SJSA1 (cell line): ENCODE data around the gene SURF4. TPM values are rescaled to one million over a fixed set of nuclear protein-coding genes. Genes with fewer than 3 reads are reported as not detected.
"Not testable (repeated sequence)": the region's sequence is repeated elsewhere in the genome, so short reads cannot be mapped to it uniquely, and the experiment has no call there.

Source experiments
- DNase-seq, 2 experiments: peaks; one replicate each; pipeline ENCODE4 v3.0.0-alpha.2; 2015 to 2020; ENCODE audit warnings: low spot score in 2 of 2, low read depth in 1 of 2
- H3K27ac ChIP-seq: fragments of 250-450 bp; sonication (Bioruptor Pico); 2 replicates; pipeline ENCODE4 v1.5.1; 2020; ENCODE audit warnings: mild to moderate bottlenecking, moderate library complexity
- H3K27me3 ChIP-seq: fragments of 250-450 bp; sonication (Bioruptor Pico); replicated peaks from 2 replicates; pipeline ENCODE4 v1.5.1; 2020; ENCODE audit warnings: mild to moderate bottlenecking, moderate library complexity
- H3K36me3 ChIP-seq: fragments of 250-450 bp; sonication (Bioruptor Pico); 2 replicates; pipeline ENCODE4 v1.5.1; 2020; ENCODE audit warnings: mild to moderate bottlenecking
- H3K4me1 ChIP-seq: fragments of 250-450 bp; sonication (Bioruptor Pico); replicated peaks from 2 replicates; pipeline ENCODE4 v1.6.1; 2021; ENCODE audit warnings: mild to moderate bottlenecking
- H3K4me3 ChIP-seq: fragments of 250-450 bp; sonication (Bioruptor Pico); 2 replicates; pipeline ENCODE4 v1.5.1; 2020; ENCODE audit warnings: mild to moderate bottlenecking
- H3K9me3 ChIP-seq: fragments of 250-450 bp; sonication (Bioruptor Pico); replicated peaks from 2 replicates; pipeline ENCODE4 v1.5.1; 2020; ENCODE audit warnings: mild to moderate bottlenecking
- total RNA-seq: library from RNA; depleted of rRNA; stranded (reverse); fragments of >200 nt; shearing (Covaris generic); gene quantifications from 2 replicates; pipeline ENCODE4 v1.2.3, GENCODE V29; 2014

Gene SURF4
- total RNA-seq, 1 experiment from 2014 or later: 393 TPM

DNA sequence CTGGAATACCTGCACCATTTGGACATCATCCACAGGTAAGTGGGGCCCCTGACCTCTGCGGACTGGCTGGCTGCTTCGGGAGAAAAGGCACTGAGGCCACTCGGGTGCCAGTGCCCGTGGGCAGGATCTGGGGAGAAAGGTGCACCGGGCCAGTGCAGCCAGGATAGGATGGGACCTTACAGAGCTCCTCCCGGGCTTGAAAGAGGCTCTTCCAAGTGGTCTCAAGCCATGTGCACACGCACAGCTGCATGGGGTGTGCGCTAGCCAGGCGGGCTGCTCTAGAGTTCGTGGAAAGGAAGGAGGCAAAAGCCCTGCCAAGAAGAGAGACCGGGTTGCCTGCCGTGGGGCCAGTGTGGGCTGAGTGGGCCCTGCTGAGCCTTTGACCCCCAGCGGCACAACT lies 13.7 kb upstream of the SURF4 start:
- no peaks in the 10 kb centered on the region for H3K36me3 ChIP-seq
- H3K4me1 ChIP-seq: no peaks in the 10 kb centered on the region
- peaks cover 7% of the 10 kb centered on the region; the same call in 1 of the 2 replicates for H3K27me3 ChIP-seq
- H3K9me3 ChIP-seq: no peaks in the 10 kb centered on the region
- no peak overlapping the region for H3K4me3 ChIP-seq
- DNase-seq: no peak
- H3K27ac ChIP-seq: no peak overlapping the region

DNA sequence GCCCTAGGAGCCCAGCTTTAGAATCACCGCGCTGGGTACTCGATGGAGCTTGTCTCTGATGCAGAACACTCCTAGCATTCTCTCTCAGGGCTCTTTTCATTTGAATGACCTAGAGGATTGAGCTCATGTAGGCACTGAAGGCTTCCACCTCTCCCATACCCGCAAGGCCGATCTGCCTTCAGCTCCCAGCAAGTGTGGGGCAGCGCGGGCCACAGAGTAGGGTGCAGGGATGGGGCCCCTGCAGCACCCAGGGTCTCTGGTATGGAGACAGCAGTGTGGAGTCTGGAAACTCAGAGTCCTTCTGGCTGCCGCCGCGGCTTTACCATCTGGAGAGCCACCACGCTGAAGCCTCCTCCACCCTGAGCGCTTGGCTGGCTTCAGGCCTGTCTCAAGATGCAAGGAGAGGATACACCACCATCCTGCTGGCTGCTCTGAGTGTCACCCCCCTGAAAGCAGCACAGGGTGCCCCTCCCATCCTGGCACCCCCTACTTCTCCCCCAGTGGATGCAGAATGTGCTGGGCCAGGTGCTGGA lies 13.2 kb upstream of the SURF4 start:
- DNase-seq: no peak
- Histone ChIP-seq H3K9me3 (no peaks in the 10 kb centered on the region), H3K36me3 (no peaks in the 10 kb centered on the region), H3K4me3 (no peak overlapping the region), H3K4me1 (no peaks in the 10 kb centered on the region), H3K27ac (no peak overlapping the region), H3K27me3 (peaks cover 7% of the 10 kb centered on the region; the same call in 1 of the 2 replicates)

DNA sequence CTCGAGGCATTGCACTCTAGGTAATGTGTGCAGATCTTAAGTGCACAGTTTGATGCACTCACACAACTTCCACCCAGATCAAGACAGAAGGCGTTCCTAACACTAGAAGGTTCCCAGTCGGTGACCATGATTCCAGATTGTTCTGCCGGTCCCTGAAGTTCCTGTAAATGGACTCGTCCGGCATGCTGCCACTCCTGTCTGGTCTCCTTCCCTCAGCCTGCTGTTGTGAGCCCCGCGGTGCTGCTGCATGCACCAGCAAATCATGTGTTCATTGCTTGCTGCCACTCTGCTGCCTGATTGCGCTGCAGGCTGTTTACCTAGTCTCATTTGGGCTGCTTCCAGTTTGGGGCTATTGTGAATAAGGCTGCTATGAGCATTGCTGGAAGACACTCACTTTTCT lies 11.8 kb upstream of the SURF4 start:
- H3K27ac ChIP-seq: no peak overlapping the region
- no peaks in the 10 kb centered on the region for H3K4me1 ChIP-seq
- peaks cover 7% of the 10 kb centered on the region; the same call in 1 of the 2 replicates for H3K27me3 ChIP-seq
- DNase-seq: no peak
- H3K4me3 ChIP-seq: no peak overlapping the region
- H3K9me3 ChIP-seq: no peaks in the 10 kb centered on the region
- H3K36me3 ChIP-seq: no peaks in the 10 kb centered on the region

DNA sequence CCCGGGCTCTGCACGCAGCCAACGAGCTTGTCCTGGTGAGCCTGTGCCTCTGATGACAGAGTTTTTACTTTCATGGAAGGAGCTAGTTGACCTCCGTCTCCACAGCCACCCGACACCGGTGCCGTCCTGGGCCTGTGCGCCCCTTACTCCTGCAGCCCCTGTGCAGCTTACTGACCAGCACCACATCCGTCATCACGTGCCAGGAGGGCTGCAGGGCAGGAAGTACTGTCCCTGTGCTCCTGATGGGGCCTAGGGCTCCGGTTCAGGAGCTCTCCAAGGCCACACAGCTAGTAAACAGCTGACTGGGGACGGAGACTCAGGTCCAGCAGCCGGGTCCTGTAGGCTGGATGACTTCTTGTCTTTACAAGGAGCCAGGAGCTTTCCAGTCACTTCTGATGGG lies 10.5 kb upstream of the SURF4 start:
- H3K4me3 ChIP-seq: no peak overlapping the region
- no peaks in the 10 kb centered on the region for H3K9me3 ChIP-seq
- no peaks in the 10 kb centered on the region for H3K36me3 ChIP-seq
- H3K27ac ChIP-seq: no peak overlapping the region
- DNase-seq: no peak
- H3K27me3 ChIP-seq: peaks cover 7% of the 10 kb centered on the region; the same call in 1 of the 2 replicates
- no peaks in the 10 kb centered on the region for H3K4me1 ChIP-seq

DNA sequence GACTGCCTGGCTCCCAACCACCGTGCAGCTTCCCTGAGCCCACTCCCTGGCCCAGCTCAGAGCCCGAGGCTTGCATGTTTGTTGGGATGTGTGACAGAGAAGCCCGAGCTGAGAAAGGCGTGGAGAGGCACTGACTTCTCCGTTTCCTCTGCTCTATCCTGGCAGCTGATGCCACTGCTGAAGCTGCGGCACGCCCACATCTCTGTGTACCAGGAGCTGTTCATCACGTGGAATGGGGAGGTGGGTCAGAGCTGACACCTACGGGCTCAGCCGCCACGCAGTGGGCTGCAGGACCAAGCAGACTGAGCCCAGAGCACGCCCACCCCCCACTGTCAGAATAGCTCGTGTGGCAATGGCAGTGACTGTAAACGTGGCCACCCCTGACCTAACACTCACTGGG lies 9.6 kb upstream of the SURF4 start:
- Histone ChIP-seq H3K4me3 (no peak overlapping the region), H3K36me3 (no peaks in the 10 kb centered on the region), H3K27me3 (peaks cover 3% of the 10 kb centered on the region; the same call in 1 of the 2 replicates), H3K27ac (no peak overlapping the region), H3K4me1 (no peaks in the 10 kb centered on the region), H3K9me3 (no peaks in the 10 kb centered on the region)
- no peak for DNase-seq

DNA sequence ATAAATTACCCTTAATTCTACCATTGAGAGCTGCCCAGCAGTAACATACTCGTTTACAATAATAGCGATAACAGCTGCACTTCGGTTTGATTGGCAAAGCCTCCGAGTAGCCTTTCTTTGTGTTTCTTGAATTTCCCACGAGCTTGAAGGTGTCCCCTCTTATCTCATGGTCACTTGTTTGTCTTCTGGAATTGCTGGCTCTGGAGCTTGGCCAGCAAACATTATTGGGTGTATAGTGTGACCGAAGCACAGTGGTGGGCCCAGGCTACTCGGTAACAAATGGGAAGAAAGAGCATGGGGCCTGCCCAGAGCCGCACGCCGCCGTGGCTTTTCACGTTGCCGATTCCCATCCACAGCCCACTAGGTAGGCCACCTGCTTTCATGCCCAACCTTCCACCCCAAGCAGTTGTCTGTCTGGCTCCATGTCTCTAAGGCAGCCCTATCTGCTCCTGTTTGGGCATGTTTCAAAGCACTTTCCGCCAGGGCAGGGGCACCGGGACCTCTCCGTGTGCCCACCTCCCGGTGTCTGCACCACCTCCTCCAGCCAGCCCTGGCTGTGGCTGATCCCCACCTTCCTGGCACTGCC lies 9.0 kb upstream of the SURF4 start:
- Histone ChIP-seq H3K27me3 (no peaks in the 10 kb centered on the region), H3K27ac (no peak overlapping the region), H3K4me3 (no peak overlapping the region), H3K36me3 (no peaks in the 10 kb centered on the region), H3K4me1 (no peaks in the 10 kb centered on the region), H3K9me3 (no peaks in the 10 kb centered on the region)
- no peak for DNase-seq

DNA sequence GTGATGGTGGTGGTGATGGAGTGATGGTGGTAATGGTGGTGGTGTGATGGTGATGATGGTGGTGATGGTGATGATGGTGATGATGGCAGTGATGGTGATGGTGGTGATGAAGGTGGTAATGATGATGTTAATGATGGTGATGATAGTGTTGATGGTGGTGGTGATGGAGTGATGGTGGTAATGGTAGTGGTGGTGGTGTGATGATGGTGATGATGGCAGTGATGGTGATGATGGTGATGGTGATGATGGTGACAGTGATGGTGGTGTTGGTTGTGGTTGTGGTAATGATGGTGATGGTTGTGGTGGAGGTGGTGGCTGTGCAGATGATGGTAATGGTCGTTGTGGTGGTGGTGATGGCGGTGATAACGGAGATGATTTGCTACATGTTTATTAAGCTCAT lies 7.6 kb upstream of the SURF4 start:
- DNase-seq: no peak
- no peak overlapping the region for H3K4me3 ChIP-seq
- no peaks in the 10 kb centered on the region for H3K9me3 ChIP-seq
- no peak overlapping the region for H3K27ac ChIP-seq
- no peaks in the 10 kb centered on the region for H3K36me3 ChIP-seq
- H3K4me1 ChIP-seq: no peaks in the 10 kb centered on the region
- H3K27me3 ChIP-seq: no peaks in the 10 kb centered on the region

DNA sequence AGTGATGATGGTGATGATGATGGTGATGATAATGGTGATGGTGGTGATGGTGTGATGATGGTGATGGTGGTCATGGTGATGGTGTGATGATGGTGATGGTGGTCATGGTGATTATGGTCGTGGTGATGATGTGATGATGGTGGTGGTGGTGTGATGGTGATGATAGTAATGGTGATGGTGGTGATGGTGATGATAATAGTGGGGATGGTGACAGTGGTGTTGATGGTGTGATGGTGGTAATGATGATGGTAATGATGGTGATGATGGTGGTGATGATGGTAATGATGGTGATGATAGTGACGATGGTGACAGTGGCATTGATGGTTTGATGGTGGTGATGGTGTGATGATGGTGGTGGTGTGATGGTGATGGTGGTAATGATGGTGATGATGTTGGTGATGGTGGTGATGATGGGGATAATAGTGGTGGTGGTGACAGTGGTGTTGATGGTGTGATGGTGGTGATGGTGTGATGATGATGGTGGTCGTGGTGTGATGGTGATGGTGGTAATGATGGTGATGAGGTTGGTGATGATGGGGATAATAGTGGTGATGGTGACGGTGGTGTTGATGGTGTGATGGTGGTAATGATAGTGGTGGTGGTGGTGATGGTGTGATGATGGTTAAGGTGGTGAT lies 6.8 kb upstream of the SURF4 start:
- Histone ChIP-seq H3K27ac (no peak overlapping the region), H3K36me3 (no peaks in the 10 kb centered on the region), H3K4me1 (no peaks in the 10 kb centered on the region), H3K4me3 (no peak overlapping the region), H3K9me3 (no peaks in the 10 kb centered on the region), H3K27me3 (no peaks in the 10 kb centered on the region)
- DNase-seq: no peak

DNA sequence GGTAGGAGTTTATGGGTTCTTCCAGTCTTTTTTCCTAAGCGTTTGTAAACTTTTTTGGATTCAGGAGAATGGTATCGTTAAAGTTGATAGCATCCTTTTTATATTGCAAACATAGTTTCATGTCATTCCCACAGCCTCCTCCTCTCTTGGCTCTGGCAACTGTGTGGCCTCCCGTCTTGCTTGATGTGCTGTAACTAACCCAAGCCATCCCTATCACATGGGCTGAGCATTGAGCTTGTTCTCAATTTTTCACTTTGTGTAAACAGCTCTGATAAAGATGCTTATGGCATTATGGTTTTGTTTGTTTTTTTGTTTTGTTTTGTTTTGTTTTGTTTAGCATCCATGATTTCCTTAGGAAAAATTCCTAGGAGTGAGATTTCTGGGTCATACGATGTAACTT lies 4.9 kb upstream of the SURF4 start:
- H3K9me3 ChIP-seq: 0 out of 2 replicates have a peak, but pooled peaks cover 1% of the 10 kb centered on the region
- no peak for DNase-seq

DNA sequence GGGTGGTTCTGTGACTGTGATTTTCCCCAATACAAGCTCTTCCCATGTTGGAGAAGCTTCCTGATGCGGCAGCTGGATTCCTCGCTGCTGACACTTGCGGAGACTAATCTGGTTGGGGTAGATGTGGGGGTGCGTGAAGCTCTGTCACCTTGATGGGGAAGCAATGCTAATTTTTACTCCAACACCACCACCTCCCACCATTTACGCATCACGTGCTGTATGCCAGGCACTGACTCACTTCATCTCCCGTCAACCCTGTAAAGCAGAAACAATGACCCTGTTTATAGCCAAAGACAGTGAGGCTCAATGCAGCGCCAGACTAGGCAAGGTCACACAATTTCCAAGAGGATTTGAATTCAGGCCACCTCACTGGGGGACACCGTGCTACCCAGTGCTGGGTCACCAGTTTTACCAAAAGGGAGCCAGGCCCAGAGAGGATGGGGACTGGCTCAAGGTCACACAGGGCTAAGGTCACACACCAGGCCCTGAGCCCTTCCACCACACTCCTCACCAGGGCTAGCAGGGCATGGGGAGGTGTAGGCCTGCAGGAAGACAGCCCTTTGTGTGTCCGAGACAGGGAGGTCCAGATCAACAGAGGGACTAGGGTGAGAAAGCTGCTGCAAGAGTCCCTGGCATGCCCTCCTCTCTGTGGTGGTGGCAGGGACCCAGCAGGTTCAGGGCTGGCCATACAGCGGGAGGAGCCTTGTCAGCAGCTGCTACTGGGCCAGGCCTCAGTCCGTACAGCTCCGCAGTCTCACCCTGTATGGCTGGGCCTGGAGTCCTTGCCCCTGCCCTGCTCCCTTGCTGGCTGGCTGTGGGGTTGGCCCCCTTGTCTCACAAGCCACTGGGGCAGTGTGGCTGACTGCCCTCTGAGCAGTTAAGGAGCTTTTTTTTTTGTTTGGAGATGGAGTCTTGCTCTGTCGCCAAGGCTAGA lies 3.6 kb upstream of the SURF4 start:
- H3K27me3 ChIP-seq: no peaks in the 10 kb centered on the region
- H3K9me3 ChIP-seq: 0 out of 2 replicates have a peak, but pooled peaks cover 3% of the 10 kb centered on the region
- peaks cover 4% of the 10 kb centered on the region for H3K4me1 ChIP-seq
- H3K36me3 ChIP-seq: peaks cover 11% of the 10 kb centered on the region
- no peak for DNase-seq
- no peak overlapping the region for H3K27ac ChIP-seq
- no peak overlapping the region for H3K4me3 ChIP-seq

More for the DNA sequence above, 4.9 kb upstream of the SURF4 start:
- no peaks in the 10 kb centered on the region for H3K27me3 ChIP-seq
- H3K4me1 ChIP-seq: peaks cover 4% of the 10 kb centered on the region
- H3K4me3 ChIP-seq: no peak overlapping the region
- no peak overlapping the region for H3K27ac ChIP-seq
- H3K36me3 ChIP-seq: peaks cover 1% of the 10 kb centered on the region

DNA sequence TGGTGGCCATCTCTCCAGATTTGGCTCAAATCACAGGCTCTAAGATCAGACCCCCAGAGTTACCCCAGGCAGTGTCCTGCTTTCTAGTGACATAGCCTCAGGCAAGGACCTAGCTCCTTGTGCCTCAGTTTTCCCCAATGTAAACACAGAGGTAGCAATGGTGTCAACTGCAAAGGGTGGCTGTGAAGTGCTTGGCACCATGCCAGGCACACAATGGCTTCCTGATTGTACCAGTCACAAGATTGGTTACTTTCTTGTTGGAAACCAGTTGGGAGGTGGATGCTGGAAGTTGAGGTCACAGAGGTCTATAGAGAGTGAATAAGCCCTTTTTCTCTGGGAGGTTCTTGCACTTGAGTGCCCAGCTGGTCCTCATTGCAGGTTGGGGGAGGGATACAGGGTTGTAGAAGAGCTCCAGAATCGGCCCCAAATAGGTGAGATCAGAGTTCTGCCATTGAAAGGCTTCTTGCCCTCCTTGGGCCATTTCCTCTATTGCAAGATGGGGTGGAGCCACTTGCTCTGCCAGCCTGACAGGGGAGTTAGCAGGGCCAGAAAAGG lies 2.6 kb upstream of the SURF4 start:
- Histone ChIP-seq H3K27ac (no peak overlapping the region), H3K9me3 (0 out of 2 replicates have a peak, but pooled peaks cover 3% of the 10 kb centered on the region), H3K36me3 (peaks cover 17% of the 10 kb centered on the region), H3K27me3 (no peaks in the 10 kb centered on the region), H3K4me1 (peaks cover 8% of the 10 kb centered on the region), H3K4me3 (no peak overlapping the region)
- no peak for DNase-seq

DNA sequence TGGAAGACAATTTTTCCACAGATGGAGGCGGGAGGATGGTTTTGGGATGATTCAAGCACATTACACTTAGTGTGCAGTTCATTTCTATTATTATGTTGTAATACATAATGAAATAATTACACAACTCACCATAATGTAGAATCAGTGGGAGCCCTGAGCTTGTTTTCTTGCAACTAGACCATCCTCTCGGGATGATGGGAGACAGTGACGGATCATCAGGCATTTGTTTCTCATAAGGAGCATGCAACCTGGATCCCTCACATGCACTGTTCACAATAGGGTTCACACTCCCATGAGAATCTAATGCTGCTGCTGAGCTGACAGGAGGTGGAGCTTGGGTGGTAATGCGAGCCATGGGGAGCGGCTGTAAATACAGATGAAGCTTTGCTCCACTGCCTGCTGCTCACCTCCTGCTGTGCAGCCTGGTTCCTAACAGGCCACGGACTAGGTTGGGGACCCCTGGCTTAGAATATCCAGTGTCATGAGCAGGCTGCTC lies 1.9 kb upstream of the SURF4 start:
- Histone ChIP-seq H3K9me3 (0 out of 2 replicates have a peak, but pooled peaks cover 3% of the 10 kb centered on the region), H3K27ac (no peak overlapping the region), H3K4me3 (no peak overlapping the region), H3K4me1 (peaks cover 8% of the 10 kb centered on the region), H3K27me3 (no peaks in the 10 kb centered on the region), H3K36me3 (peaks cover 24% of the 10 kb centered on the region)
- DNase-seq: no peak

DNA sequence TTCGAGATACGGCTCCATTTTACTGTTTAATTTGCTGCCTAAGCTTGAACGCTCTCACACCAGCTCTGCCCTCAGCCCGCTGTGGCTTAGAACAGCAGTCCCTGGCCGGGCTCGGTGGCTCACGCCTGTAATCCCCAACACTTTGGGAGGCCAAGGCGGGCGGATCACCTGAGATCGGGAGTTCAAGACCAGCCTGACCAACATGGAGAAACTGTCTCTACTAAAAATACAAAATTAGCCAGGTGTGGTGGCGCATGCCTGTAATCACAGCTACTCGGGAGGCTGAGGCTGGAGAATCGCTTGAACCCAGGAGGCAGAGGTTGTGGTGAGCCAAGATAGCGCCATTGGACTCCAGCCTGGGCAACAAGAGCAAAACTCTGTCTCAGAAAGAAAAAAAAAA lies 1.4 kb upstream of the SURF4 start:
- not testable (repeated sequence) for H3K27me3 ChIP-seq, H3K9me3 ChIP-seq, DNase-seq, H3K4me3 ChIP-seq, H3K27ac ChIP-seq, H3K4me1 ChIP-seq
- H3K36me3 ChIP-seq: peaks cover 29% of the 10 kb centered on the region
